Loucy (cell line): ENCODE measurements around the gene IL6R.
A peak's percentile ranks its signal among the peaks of the same experiment; 100 is the strongest.

Experiments
- H2AFZ ChIP-seq: fragments of 200-600 bp; sonication (generic); 2 replicates; pipeline ENCODE4 v1.6.0; 2016; ENCODE audit warnings: antibody characterized with exemption, mild to moderate bottlenecking, low read length, moderate library complexity
- H3F3A ChIP-seq: fragments of 200-600 bp; 2 replicates; pipeline ENCODE4 v1.6.0; 2016; ENCODE audit warnings: antibody characterized with exemption, low read depth, mild to moderate bottlenecking
- H3K27me3 ChIP-seq: fragments of 200-600 bp; sonication (generic); 2 replicates; pipeline ENCODE4 v1.6.1; 2014; ENCODE audit warnings: low read length, mild to moderate bottlenecking; ENCODE audit not compliant: insufficient read depth, poor library complexity, severe bottlenecking
- H3K36me3 ChIP-seq: fragments of 200-600 bp; sonication (generic); 2 replicates; pipeline ENCODE4 v1.6.1; 2016; ENCODE audit warnings: low read length; ENCODE audit not compliant: insufficient read depth
- H3K4me1 ChIP-seq: fragments of 200-600 bp; sonication (generic); 2 replicates; pipeline ENCODE4 v1.5.1; 2014; ENCODE audit warnings: low read length, mild to moderate bottlenecking; ENCODE audit not compliant: insufficient read depth, poor library complexity, severe bottlenecking
- H3K4me2 ChIP-seq: fragments of 200-600 bp; sonication (generic); 2 replicates; pipeline ENCODE4 v1.6.0; 2014; ENCODE audit warnings: antibody characterized with exemption, low read length, low read depth, mild to moderate bottlenecking; ENCODE audit not compliant: poor library complexity, severe bottlenecking
- H3K4me3 ChIP-seq: fragments of 200-600 bp; sonication (generic); 2 replicates; pipeline ENCODE4 v1.5.1; 2014; ENCODE audit warnings: low read length, mild to moderate bottlenecking, mixed read lengths; ENCODE audit not compliant: poor library complexity, severe bottlenecking
- H3K79me2 ChIP-seq: fragments of 200-600 bp; sonication (generic); 2 replicates; pipeline ENCODE4 v1.6.1; 2014; ENCODE audit warnings: low read length; ENCODE audit not compliant: insufficient read depth
- H3K9ac ChIP-seq: fragments of 200-600 bp; sonication (generic); 2 replicates; pipeline ENCODE4 v1.6.0; 2014; ENCODE audit warnings: mild to moderate bottlenecking, low read depth, low read length, moderate library complexity; ENCODE audit not compliant: poor library complexity, severe bottlenecking
- H3K9me2 ChIP-seq: fragments of 200-600 bp; sonication (generic); replicated peaks from 2 replicates; pipeline ENCODE4 v1.6.1; 2016; ENCODE audit warnings: low read depth, low read length, mixed read lengths
- H3K9me3 ChIP-seq: fragments of 200-600 bp; sonication (generic); 2 replicates; pipeline ENCODE4 v1.6.1; 2014; ENCODE audit warnings: mild to moderate bottlenecking, antibody characterized with exemption, low read length, low read depth; ENCODE audit not compliant: insufficient read depth
- H4K20me1 ChIP-seq: fragments of 200-600 bp; sonication (generic); 2 replicates; pipeline ENCODE4 v1.6.0; 2014; ENCODE audit warnings: antibody characterized with exemption, low read length, mild to moderate bottlenecking; ENCODE audit not compliant: insufficient read depth, poor library complexity, severe bottlenecking
- EZH2phosphoT487 ChIP-seq: fragments of 200-600 bp; IDR thresholded peaks from 2 replicates; pipeline ENCODE4 v1.6.1; 2018; ENCODE audit warnings: antibody characterized with exemption, mild to moderate bottlenecking, moderate library complexity, borderline replicate concordance
- TF ChIP-seq, protein P1 (sequence below): fragments of 200-600 bp; sonication (generic); conservative IDR thresholded peaks from 2 replicates; pipeline ENCODE4 v1.5.1; 2014; ENCODE audit warnings: mild to moderate bottlenecking, antibody characterized with exemption, low read length

Gene IL6R

DNA sequence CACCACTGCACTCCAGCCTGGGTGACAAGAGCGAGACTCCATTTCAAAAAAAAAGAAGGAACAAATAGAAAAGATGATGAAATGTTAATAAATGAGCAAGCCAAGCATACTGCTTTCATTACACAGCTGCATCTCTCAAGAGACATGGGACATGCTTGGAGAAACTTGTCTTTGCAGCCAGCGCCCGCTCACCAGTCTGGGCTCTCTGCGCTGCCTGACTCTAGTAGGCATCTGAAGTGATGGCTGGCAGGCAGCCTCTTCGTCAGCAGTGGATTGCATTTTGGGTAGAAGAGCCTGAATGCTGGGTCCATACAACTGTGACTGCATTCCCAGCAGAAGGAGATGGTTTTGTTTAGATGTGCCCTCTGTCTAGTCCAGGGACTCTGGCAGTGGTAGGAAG is 48.0 kb downstream of the IL6R start:
- TF ChIP-seq EZH2phosphoT487: no peak
- TF ChIP-seq, protein P1, sequence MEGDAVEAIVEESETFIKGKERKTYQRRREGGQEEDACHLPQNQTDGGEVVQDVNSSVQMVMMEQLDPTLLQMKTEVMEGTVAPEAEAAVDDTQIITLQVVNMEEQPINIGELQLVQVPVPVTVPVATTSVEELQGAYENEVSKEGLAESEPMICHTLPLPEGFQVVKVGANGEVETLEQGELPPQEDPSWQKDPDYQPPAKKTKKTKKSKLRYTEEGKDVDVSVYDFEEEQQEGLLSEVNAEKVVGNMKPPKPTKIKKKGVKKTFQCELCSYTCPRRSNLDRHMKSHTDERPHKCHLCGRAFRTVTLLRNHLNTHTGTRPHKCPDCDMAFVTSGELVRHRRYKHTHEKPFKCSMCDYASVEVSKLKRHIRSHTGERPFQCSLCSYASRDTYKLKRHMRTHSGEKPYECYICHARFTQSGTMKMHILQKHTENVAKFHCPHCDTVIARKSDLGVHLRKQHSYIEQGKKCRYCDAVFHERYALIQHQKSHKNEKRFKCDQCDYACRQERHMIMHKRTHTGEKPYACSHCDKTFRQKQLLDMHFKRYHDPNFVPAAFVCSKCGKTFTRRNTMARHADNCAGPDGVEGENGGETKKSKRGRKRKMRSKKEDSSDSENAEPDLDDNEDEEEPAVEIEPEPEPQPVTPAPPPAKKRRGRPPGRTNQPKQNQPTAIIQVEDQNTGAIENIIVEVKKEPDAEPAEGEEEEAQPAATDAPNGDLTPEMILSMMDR: no peak
- Histone ChIP-seq H3K36me3 (no peaks in the 10 kb centered on the region), H3K9ac (no peak overlapping the region), H3F3A (no peaks in the 10 kb centered on the region), H3K9me2 (no peaks in the 10 kb centered on the region), H3K4me1 (peaks cover 18% of the 10 kb centered on the region), H3K27me3 (peaks cover 3% of the 10 kb centered on the region), H4K20me1 (no peaks in the 10 kb centered on the region), H3K4me2 (no peak overlapping the region), H2AFZ (no peak overlapping the region), H3K9me3 (no peaks in the 10 kb centered on the region), H3K79me2 (no peaks in the 10 kb centered on the region), H3K4me3 (no peak overlapping the region)

DNA sequence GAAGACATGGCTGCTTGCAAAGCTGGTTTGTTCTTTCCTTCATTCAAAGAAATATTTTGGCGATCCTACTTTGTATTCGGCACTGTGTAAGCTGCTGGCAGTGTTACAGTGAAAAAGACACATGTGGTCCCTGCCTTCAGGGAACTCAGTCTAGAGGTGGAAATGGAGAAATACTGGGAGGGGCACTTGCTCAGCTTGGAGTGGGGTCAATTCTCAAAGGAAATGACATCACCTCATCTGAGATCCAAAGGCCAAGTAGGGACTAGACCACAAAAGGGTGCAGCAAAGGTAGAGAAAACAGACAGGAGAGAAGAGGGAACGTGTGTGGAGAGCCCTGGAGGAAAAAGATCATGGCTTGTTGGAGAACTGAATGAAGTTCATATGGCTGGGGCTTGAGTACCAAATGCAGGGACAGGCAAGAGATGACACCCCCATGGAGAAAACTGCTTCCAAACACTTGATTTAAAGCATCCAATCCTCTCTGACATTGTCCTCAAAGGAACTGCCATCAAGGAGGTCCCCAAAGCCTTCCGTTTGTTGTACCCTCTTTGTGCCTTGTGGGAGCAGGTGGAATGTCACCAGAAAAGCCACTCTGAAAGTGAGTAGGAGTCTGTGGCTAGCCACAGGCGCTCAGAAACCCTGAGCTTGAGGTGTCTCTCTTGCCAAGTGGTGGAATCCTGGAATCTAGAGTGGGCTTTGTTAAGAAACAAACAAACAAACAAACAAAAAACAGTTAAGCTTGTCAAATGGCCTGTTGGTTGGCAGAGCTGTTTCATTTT is 48.6 kb downstream of the IL6R start:
- Histone ChIP-seq H3K9ac (no peak overlapping the region), H3K27me3 (no peaks in the 10 kb centered on the region), H3K79me2 (no peaks in the 10 kb centered on the region), H3F3A (no peaks in the 10 kb centered on the region), H3K4me1 (peaks cover 18% of the 10 kb centered on the region), H3K9me3 (no peaks in the 10 kb centered on the region), H4K20me1 (no peaks in the 10 kb centered on the region), H3K9me2 (no peaks in the 10 kb centered on the region), H2AFZ (no peak overlapping the region), H3K4me3 (no peak overlapping the region), H3K4me2 (peak overlapping the region; percentile 31), H3K36me3 (no peaks in the 10 kb centered on the region)
- no peak for TF ChIP-seq EZH2phosphoT487

DNA sequence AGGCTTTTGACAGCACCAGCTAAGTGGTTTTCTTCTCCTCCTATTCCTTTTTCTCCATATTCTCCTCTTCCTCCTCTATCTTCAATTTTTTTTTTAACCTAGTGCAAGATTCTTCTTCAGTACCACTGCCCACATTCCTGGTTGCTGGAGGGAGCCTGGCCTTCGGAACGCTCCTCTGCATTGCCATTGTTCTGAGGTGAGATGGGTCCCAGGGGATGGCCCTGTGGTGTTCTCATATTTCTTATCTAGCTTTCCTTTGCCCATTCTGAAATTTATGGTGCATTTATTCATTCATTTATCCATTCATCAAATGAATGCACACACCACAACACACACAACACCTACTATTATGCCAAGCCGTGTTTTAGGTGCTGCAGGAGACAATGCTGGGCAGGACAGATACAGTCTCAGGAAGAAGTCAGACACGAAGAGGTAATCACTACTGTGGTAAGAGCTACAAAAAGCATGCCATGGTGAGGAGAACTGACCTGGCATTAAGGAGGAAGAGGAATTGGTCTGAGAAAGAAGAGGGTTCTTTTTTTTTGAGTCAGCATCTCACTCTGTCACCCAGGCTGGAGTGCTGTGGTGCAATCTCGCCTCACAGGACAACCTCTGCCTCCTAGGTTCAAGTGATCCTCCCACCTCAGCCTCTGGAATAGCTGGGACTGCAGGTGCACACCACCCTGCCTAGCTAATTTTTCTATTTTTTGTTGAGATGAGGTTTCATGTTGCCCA is 49.4 kb downstream of the IL6R start:
- H3K27me3 ChIP-seq: no peaks in the 10 kb centered on the region
- no peaks in the 10 kb centered on the region for H3K36me3 ChIP-seq
- H3K4me1 ChIP-seq: peaks cover 18% of the 10 kb centered on the region
- peak overlapping the region; percentile 31 for H3K4me2 ChIP-seq
- H3K9me2 ChIP-seq: no peaks in the 10 kb centered on the region
- TF ChIP-seq, protein P1: no peak
- no peak for TF ChIP-seq EZH2phosphoT487
- no peaks in the 10 kb centered on the region for H3F3A ChIP-seq
- H3K4me3 ChIP-seq: no peak overlapping the region
- no peaks in the 10 kb centered on the region for H3K79me2 ChIP-seq
- H4K20me1 ChIP-seq: no peaks in the 10 kb centered on the region
- no peak overlapping the region for H3K9ac ChIP-seq
- no peaks in the 10 kb centered on the region for H3K9me3 ChIP-seq
- H2AFZ ChIP-seq: no peak overlapping the region
